H1 (cell line): ENCODE data around the gene ARHGEF11. TPM values are rescaled to one million over a fixed set of nuclear protein-coding genes. Genes with fewer than 3 reads are reported as not detected.

Source experiments
- ZNF274 ChIP-seq: IDR thresholded peaks from 2 replicates; pipeline ENCODE4 v1.7.0; 2012; ENCODE audit warnings: low read length, borderline replicate concordance; ENCODE audit errors: extremely low read depth
- polyA plus RNA-seq, 7 experiments: library from polyadenylated mRNA; depleted of rRNA in 3 of 7; stranded (reverse) in 5 of 7; unstranded in 2 of 7; fragments of >200 nt in 5 of 7; fragments of 200-250 nt in 2 of 7; gene quantifications; 1 replicate in 5 of 7; 2 replicates in 1 of 7; 4 replicates in 1 of 7; pipeline versions ENCODE4 v1.2.1 to v1.2.3, GENCODE V29; 2011 to 2013; ENCODE audit warnings: missing spikeins in 2 of 7, mixed read lengths in 2 of 7
- total RNA-seq: library from RNA; stranded (reverse); fragmentation: NEBNext Ultra II Directional; extraction: Animal tissue kit (Norgen Biotek cat#: 25700); gene quantifications from 2 replicates; pipeline ENCODE4 v1.2.1, GENCODE V29; 2021
- TF ChIP-seq, protein P1 (sequence below), 3 experiments: IDR thresholded peaks; 1 replicate in 2 of 3; 2 replicates in 1 of 3; pipeline versions ENCODE4 v1.5.1 to v1.6.1; 2011; ENCODE audit warnings: low read length in 3 of 3, mild to moderate bottlenecking in 3 of 3, inconsistent platforms in 2 of 3, low read depth in 1 of 3, moderate library complexity in 1 of 3; ENCODE audit not compliant: insufficient read depth in 1 of 3; ENCODE audit errors: control extremely low read depth in 1 of 3

The ARHGEF11 gene
- total and polyA plus RNA-seq, 2 of the 8 experiments (the other 6 are each of a cell fraction or from before 2014, with no cell fraction given), result 19.9 to 33.1 TPM

DNA sequence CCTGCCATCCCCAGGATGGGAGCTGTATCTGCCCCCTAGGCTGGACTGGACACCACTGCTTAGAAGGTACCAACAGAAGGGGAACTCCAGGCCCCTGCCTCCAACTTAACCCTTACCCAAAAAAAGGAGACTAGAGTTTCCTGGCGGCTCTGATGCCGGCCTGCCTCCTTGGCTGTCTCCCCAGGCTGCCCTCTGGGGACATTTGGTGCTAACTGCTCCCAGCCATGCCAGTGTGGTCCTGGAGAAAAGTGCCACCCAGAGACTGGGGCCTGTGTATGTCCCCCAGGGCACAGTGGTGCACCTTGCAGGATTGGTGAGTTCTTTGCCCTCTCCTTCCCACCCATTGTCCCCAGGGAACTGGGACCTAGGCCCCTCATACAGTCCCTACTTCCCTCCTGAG lies 133.2 kb downstream of the ARHGEF11 start (continued):
- no peak for TF ChIP-seq ZNF274
- TF ChIP-seq, protein P1, sequence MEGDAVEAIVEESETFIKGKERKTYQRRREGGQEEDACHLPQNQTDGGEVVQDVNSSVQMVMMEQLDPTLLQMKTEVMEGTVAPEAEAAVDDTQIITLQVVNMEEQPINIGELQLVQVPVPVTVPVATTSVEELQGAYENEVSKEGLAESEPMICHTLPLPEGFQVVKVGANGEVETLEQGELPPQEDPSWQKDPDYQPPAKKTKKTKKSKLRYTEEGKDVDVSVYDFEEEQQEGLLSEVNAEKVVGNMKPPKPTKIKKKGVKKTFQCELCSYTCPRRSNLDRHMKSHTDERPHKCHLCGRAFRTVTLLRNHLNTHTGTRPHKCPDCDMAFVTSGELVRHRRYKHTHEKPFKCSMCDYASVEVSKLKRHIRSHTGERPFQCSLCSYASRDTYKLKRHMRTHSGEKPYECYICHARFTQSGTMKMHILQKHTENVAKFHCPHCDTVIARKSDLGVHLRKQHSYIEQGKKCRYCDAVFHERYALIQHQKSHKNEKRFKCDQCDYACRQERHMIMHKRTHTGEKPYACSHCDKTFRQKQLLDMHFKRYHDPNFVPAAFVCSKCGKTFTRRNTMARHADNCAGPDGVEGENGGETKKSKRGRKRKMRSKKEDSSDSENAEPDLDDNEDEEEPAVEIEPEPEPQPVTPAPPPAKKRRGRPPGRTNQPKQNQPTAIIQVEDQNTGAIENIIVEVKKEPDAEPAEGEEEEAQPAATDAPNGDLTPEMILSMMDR (IDR thresholded peaks at IDR 0.05; ENCODE audit: control extremely low read depth in 1 of 3, insufficient read depth in 1 of 3, low read depth in 1 of 3, low read length in 3 of 3), result no peak
